Stimulated activated CD4-positive, alpha-beta T cell treated with anti-CD3 and anti-CD28 coated beads, TNF-alpha, amount 100 ng/mL, for 48 hours (primary cell): ENCODE data around the gene MRPL34.

Source experiments
- DNase-seq, 3 donors: peaks; one replicate each; pipeline ENCODE4 v3.0.0-alpha.2; 2020; ENCODE audit warnings: low read depth in 3 of 3

Gene MRPL34

DNA sequence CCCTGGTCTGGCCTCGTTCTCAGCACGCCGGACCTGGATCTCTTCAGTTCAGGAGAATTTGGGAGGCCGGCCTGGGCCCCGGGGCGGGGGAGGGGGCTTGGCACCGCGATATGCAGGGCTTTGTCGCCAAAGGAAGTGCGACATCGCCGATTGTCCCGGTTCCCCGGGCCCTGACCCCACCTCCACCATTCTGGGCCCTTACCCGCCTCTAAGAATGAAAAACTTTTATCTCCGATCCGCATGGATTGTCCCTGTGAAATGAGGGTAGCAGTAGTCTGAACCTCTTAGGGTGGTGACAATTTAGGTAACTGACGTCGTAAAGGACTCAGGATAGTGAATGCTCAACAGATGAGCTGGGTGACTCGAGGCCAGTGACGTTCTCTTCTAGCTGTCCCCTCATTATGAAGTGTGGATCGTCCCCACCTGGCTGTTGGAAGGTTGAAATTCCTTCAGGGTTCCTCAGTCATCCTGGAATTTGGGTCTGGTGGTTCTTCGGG is 4.3 kb downstream of the MRPL34 start:
- DNase-seq: no peak

DNA sequence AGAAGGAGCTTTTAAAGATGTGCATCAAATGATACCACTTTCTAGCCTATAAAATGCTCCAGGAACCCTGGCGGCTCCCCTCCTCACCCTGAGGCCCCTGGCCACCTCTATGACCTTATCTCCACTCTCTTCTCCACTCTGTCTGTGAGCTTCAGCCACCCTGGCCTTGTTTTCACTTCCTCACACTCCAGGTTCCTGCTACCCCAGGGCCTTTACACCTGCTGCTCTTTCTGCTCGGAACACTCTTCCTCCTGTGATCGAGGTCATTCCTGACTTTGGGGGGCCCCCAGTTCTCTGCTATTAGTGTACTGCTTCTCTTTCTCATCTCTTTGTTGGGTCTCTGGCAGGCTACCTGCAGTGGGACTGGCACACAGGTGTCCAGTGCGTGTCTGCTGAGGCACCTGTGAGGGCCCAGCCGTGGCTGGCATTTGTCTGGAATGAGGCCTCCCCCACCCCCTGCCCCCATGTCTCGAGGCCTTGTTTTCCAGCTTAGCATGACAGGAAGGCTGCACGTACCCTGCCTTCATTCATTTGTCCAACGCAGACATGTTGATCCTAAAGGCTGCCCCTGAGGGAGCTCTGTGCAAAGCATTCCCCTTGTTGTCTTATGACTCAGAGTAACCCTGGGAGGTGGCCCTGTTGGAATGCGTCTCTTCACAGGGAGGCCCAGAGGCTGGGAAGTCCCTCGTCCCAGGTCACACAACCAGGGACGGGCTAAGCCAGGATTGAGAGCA is 6.0 kb downstream of the MRPL34 start:
- DNase-seq: no peak

DNA sequence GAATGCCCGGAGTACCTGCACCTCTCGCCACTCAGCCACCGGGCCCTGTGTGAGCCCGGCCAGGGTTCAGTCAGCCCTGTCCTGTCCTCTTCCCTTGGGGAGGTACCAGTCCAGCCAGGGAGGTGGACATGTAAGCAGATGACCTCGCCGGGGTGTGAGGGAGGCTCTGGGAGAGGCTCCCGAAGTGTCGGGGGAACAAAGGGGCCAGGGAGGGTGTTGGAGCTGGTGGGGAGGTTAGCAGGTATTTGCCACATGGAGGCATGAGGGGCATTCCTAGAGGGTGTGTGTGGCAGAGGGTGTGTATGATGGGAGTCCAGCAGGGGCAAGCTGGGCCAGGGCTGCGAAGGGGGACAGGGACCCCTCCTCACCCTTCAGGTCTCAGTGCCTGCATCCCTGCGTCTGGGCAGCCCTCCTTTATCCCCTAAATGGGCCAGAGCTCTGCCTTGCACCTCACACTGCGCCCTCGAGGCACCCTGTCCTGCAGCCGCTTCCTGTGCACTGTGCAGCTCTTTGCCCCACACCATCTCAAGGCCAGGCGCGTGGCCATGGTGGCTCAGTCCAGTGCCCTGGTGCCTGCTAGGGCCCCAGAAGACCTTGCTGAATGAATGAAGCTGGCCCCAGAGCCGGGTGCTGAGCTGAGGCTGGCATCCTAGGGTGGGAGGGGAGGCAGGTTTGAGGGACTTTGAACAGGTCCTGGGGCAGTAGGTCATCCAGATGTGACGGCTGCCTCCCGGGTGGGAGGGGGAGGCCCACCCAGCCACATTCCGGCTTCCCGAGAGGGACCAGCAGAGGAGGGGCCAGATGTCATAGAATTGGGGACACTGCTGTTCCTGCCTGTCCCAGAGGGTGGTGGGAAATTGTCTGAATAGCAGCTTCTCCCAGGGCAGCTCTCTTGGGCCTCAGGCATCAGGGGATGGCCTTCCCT is 6.8 kb downstream of the MRPL34 start:
- DNase-seq: no peak

DNA sequence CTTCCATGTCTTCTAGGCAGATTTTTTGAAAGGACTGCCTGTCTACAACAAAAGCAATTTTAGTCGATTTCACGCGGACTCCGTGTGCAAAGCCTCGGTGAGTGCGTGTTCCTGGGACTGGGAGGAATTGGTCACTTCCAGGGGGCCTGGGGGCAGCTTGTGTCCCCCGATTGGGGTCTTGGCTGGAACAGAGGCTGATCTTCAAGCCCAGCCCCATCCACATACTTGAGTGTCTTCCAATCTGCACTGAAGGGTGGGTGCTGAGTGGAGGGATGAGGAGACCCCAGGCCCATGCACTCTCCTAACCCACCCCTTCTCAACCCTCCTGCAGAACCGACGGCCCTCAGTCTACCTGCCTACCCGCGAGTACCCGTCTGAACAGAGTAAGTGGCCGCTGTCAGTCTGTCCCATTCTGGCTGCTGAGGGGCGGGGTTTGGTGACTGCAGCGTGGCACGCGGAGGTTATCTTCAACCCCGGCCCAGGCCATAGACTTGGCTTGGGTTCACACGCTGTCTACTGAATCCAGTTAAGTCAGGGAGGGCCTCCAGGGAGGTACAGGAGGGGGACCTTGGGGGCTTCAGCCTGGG is 8.4 kb downstream of the MRPL34 start:
- no peak for DNase-seq

DNA sequence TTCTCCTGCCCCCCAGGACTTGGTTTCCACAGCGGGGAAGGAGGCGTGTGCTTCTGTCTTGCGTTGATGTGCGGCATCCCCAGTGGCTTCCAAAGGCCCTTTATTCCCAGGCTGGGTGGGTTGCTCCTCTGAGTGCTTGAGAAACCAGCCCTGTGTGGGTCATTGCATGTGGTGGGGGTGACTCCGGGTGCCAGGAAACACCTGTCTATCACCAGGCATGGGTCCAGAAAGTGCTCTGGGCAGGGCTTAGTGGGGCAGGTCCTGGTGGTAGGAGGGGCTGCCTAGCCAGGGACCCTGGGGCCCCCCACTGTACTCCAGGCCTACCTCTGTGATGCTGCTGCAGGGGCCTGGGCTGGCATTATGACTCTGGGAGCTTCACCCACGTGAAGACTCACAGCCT is 13.3 kb downstream of the MRPL34 start:
- no peak for DNase-seq

DNA sequence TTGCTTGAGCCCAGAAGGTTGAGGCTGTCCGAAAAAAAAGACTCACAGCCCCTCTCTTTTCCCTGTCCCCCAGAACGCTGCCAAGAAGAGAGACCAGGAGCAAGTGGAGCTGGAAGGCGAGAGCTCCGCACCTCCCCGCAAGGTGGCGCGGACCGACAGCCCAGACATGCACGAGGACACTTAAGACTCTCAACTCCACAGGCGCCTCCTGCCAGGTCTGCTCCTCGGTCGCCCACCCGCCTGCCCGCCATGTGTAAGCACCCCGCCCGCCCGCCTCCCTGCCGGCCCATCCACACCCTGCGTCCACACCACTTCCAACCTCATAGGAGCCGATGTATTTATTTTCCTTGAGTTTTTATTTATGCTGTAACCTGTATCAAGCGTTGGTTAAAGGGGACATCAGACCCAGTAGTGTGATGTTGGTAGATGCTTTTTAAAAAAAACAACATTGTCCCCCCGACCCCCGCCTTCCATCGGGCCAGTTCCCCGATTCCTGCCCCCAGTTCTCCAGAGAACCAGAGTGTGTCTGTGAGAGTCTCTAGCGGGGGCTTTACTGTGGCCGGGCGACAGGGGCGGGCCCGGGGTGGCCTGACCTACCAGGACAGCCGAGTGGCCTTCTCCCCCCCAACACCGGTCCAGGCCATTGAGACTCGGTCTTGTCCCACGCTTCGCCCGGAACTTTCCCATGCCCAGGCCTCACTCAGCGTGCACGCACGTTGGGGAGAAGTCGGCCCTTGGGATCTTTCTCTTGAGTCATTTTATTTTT is 14.0 kb downstream of the MRPL34 start:
- DNase-seq: no peak

DNA sequence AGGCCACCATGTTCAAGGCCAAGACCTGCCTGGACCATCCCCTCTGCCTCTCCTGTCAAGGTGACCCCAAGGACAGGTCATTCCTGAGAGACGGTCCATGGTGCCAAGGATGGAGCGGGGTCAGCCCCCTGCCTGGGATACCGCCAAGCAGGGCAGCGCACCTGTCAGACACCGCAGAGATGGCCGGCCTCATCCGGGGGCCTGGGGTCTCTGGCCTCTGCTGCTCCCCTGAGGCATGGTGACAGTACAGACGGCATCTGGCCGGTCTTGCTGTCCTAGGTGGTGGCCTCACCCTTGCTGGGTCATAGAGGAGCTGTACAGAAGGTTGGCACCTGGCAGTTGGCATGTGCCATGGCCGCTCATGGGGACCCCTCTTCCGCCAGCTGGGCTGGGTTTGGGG is 14.8 kb downstream of the MRPL34 start:
- no peak for DNase-seq

DNA sequence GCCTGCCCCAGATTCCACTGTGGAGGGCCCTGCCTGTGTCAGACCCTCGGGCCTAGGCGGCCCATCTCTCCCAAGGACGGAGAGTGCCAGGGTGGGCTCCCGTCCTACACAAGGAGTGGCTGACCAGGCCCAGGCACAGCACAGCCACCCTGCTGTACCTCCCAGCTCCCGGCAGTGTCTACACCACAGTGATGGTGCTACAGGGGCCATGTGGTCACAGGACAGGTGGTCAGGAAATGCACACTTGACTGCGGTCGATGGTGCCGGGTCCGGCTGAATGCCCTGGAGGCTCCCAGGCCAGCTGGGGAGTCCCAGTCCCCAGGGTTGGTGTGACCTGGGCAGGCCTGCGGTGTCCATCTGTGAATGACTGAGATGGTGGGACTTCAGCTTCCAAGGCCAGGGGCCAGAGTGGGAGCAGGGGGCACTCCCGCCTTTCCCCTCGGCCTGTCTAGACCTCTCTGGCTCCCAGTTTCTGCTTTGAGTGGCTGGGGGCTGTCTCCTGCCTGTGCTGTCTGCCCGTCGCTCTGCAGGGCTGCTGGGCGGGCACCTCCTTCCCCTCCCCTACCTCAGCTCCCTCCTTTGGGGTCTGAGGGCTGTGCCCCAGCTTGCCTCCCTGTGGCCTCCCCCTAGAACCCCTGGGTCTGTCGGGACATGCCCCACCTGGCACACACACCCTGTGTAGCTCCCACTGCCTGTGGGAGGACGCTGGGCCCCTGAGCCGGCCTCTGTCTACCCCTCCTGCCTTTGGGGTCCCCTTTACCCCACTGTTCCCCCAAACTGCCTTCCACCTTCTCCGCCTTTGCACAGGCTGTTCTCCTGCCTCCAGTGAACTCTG is 16.2 kb downstream of the MRPL34 start:
- no peak for DNase-seq

DNA sequence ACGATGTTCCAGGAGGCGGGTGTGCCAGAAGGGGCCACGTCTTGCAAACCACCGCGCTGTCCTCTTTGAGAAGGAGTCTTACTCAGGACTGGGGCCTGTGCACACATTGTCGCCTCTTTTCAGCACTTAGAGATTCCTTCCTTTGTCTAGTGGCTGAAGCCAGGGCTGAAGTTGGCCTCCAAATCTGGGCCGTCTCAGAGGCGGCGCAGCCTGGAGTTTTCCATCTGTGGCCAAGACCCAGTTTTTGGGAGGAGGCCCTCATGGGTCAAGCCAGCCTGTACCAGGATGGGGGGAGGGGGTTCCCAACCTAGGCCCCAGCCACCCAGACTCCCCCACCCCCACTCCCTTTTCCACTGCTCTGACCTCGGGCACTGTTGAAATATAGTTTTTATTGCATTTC is 17.2 kb downstream of the MRPL34 start:
- DNase-seq: no peak

DNA sequence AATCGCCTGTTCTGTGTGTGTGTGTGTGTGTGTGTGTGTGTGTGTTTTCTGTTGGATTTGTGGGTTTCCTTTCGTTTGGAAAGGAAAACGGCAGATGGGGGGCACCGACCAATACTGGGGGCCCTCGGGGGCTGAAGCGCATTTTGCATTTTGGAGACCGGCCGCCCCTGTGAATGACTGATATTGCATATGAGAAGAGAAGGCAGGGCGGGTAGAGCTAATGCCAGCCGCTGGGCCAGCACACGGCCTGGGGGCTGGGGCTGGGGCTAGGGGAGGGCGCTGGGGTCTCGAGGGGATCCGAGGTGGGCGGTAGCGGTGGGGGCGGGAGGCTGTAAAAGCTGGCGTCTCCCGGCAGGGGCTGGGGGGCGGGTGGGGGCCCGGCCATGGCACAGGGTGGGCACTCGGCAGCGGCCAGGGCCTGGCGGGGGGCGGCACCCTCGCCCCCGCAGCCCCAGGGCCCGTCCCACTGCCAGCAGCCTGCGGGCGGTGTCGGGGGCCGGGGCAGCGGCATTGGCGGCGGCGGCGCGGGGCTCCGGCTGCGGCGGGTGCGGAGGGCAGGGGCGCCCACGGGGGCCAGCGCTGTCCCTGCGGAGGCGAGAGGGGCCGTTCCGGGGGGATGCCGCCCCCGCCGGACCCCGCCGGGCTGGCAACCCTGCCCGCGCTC is 17.8 kb downstream of the MRPL34 start:
- no peak for DNase-seq

DNA sequence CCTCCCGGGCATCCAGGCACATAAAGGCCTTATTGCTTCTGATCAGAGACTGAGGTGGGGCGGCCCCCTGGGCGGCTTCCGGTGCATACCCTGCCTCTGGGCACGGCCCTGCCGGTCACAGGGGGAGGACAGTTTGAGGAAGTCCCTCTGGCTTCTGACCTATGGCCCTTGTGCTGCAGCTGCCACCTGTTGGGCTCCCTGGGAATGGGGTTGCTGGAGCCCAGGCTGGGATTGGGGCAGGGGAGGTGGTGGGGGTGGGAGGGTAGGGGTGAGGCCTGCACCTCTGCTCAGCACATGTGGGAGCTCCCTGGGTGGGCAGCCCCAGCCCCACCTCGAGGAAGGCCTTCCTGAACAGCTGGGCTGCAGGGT is 18.3 kb downstream of the MRPL34 start:
- DNase-seq: no peak

DNA sequence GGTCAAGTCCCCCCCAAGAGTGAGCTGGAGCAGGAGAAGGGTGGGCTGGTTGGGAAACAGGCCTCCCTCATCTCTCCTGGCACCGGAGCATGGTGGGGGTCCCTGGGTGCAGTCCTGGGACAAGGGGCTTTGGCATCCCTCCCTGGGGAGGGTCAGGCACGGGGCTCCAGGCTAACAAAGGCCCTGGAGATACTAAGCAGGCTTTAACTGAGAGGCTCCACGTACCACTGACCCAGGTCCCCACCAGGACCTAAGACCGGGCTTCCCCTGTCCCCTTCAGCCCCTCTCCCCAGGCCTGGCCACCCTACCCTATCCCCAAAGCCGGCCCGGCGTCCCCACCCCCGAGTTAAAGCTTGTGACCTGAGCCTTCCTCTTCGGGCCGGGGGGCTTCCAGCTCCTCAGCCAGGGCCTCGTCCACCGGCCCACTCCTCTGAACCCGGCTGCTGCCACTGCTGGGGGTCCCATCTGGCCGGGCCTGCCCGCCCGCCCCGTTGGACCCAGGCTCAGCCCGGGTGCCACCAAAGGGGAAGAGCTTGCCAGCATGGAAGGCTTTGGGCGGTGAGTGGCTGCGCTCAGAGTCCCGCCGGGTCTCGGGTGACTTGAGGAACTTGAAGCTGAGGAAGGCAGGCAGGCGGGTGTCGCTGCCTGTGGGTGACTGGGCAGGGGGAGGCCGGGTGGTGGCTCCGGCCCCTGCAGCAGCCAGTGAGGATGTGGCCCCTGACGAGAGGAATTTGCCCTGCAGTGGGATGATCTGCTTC is 18.9 kb downstream of the MRPL34 start:
- no peak for DNase-seq

DNA sequence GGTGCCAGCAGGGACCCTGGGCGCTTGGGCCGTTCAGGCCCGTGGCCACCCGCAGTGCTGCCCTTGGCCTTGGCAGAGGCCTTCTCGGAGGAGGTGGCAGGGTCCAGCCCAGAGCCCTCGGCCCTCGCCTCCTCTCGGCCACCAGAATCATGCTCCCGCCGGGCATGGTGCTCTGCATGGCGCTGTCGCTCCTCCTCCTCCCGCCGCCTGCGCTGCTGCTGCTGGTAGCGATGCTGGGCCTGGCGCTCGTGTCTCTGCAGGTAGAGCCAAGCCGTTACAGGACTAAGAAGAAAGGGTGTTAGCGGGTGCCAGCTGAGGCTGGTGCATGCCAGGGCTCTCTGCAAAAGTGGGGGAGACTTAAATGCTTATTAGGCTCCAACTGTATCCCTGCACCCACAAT is 19.5 kb downstream of the MRPL34 start:
- no peak for DNase-seq

DNA sequence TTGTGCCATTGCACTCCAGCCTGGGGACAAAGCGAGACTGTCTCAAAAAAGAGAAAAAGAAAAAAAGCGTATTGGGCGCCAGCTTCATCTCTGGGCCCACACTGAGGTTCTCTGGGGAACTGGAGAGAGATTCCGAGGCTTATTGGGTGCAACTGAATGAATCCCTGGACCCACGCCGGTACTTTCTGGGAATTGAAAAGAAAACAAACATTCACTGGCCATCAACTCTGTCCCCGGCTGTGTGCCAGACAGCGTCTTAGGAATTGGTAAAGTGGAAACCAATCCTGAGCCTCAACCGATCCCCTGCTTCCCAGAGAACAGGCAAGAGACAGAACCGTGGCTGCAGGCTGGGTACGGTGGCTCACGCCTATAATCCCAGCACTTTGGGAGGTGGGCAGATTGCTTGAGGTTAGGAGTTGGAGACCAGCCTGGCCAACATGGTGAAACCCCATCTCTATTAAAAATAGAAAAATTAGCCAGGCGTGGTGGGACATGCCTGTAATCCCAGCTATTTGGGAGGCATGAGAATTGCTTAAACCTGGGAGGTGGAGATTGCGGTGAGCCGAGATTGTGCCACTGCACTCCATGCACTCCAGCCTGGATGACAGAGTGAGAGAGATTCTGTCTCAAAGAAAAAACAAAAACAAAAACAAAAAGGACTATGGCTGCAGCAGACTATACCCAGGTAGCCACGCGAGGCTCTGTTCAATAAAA is 20.4 kb downstream of the MRPL34 start:
- no peak for DNase-seq

DNA sequence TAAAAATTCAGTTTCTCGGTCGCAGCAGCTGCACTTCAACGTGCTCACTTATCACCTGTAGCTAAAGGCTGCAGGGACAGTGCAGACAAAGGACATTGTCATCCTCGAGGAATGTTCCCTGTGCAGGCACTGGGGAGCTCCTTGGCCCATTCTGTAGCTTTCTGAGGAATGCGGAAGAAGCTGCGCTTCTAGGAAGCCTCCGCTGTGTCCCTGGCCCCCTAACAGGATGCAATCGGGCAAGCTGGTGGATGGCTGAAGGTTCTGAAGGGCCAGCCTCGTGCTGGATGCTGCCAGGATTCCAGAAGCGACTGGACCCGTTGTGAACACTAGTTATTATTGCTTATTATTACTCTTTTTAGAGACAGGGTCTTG is 20.9 kb downstream of the MRPL34 start:
- no peak for DNase-seq

DNA sequence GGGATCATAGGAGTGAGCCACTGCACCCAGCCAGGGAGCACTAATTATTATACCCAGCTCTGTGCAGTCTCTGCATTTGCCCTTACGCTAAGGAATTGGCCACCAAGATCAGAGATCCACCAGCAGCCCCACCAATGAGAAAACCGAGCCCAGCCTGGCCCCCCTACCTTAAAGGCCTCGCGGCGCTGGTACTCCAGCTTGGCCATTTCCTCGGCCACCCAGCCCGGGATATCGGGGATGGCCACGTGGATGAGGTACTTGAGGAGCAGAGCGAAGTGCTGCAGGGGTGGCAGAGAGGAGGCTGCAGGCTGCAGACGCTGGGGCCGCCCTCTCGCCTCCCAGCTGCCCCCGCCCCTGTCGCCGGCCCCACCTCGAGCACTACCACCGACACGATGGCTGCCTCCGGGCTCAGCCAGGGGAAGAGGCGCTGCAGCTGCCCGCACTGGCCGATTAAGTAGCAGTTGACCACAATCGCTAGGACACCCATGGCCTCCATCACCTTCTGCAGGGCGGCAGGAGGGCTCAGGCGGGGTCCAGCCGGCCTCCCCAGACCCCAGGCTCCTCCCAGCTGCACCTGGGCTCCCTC is 21.5 kb downstream of the MRPL34 start:
- no peak for DNase-seq

DNA sequence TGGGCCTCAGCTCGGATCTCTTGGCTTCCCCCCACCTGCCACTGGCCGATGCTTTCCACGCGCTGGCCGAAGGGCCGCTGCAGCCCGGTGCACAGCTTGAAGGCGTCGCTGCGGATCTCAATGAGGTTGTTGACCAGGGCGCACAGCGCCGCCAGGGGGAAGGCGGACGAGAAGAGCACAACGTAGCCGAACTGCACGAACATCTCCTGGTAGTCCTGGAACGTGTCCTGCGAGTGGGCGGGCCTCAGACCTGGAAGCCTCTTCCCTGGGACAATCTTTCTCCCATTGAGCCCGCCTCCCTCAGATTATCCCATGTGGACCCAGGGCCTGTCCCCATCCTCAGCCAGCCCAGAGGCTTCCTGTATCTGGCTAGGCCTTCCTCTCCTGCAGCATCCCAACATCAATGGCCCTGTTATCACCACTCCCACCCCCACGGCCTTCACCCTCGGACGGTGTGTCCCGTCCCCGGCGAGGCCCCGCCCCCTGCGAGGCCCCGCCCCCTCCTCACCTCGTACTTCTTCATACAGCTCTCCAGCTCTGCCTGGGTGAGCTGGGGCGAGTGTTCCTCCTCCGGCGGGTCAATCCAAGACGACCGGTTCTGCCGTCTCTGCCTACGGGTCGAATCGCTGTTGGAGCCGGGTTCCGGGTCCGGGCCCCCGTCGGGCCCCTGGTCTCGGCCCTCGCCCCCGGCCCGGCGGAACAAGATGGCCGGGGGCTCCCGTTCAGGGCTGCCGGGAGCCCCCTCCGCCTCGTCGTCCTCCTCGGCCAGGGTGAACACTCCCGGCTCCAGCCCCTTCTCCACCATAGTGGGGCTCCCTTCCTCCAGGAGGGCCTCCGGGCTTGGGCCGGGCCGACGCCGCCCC is 22.2 kb downstream of the MRPL34 start:
- peak in 1 of 3 donors; percentile 61 for DNase-seq
